HepG2 (cell line): ENCODE results near the gene SAMD4A. TPM values are rescaled to one million over a fixed set of nuclear protein-coding genes. Genes with fewer than 3 reads are reported as not detected.
A peak's percentile ranks its signal among the peaks of the same experiment; 100 is the strongest.

Experiments
- ATAC-seq: fragments of 200-7000 bp; cut with Tn5 transposase; 3 replicates; pipeline ENCODE4 v1.9.1; 2020; ENCODE audit warnings: mild to moderate bottlenecking, moderate library complexity
- BruUV-seq: library from RNA; stranded (reverse); fragments of 400-500 nt; replicated peaks from 2 replicates; lab custom pipeline; 2021; lab: Mats Ljungman, UMichigan
- CTCF ChIA-PET: fragments of 300-600 bp; formaldehyde crosslinking; extraction: SDS; loops from one replicate; lab custom pipeline; 2021; ENCODE audit warnings: low total read pairs, inconsistent platforms, low intra/inter-chr PET ratio; lab: Yijun Ruan, JAX
- POLR2A ChIA-PET: fragments of 350-600 bp; sonication (Branson Sonifier 250); formaldehyde crosslinking; loops from one replicate; lab custom pipeline; 2020; ENCODE audit warnings: antibody characterized with exemption, inconsistent platforms; lab: Yijun Ruan, JAX
- DNase-seq: peaks from one replicate; pipeline ENCODE4 v3.0.0-alpha.2; 2015; ENCODE audit warnings: low spot score
- FAIRE-seq: peaks from 3 replicates; lab custom pipeline; 2011; peaks lifted over from hg19 to GRCh38; lab: Jason Lieb, UNC
- H2AFZ ChIP-seq: one replicate; pipeline ENCODE4 v1.6.1; 2011; ENCODE audit warnings: low read length, inconsistent platforms
- H3K27ac ChIP-seq: fragments of 300-600 bp; 3 replicates; pipeline ENCODE4 v1.8.0; 2011; ENCODE audit warnings: mixed run types, mild to moderate bottlenecking, mixed read lengths, low read length, inconsistent platforms; ENCODE audit not compliant: insufficient read depth; ENCODE audit errors: extremely low read length
- H3K27me3 ChIP-seq, 2 experiments: fragments of 200-600 bp in 1 of 2; 2 replicates in 1 of 2; 3 replicates in 1 of 2; pipeline versions ENCODE4 v1.6.0 to v1.8.0; 2011; ENCODE audit warnings: low read length in 2 of 2, mild to moderate bottlenecking in 2 of 2, moderate library complexity in 2 of 2, inconsistent platforms in 1 of 2; ENCODE audit not compliant: insufficient read depth in 2 of 2, control insufficient read depth in 1 of 2
- H3K36me3 ChIP-seq, 2 experiments: fragments of 200-600 bp in 1 of 2; replicated peaks in 1 of 2; 2 replicates in 1 of 2; 3 replicates in 1 of 2; pipeline versions ENCODE4 v1.5.1 to v1.8.0; 2011; ENCODE audit warnings: low read length in 2 of 2, inconsistent platforms in 1 of 2; ENCODE audit not compliant: insufficient read depth in 2 of 2, control insufficient read depth in 1 of 2
- H3K4me1 ChIP-seq: 2 replicates; pipeline ENCODE4 v1.5.1; 2012; ENCODE audit warnings: low read length, inconsistent platforms; ENCODE audit not compliant: insufficient read depth
- H3K4me2 ChIP-seq: 2 replicates; pipeline ENCODE4 v1.6.0; 2011; ENCODE audit warnings: low read depth, low read length, inconsistent platforms
- H3K4me3 ChIP-seq, 3 experiments: fragments of 200-600 bp in 1 of 3; sonication (generic), shearing (Covaris generic) in 1 of 3; replicated peaks in 1 of 3; 2 replicates each; pipeline ENCODE4 v1.5.1; 2011 to 2016; ENCODE audit warnings: low read length in 3 of 3, inconsistent platforms in 2 of 3, low read depth in 2 of 3, mild to moderate bottlenecking in 2 of 3, control low read depth in 1 of 3, mixed read lengths in 1 of 3; ENCODE audit not compliant: insufficient read depth in 1 of 3
- H3K79me2 ChIP-seq: one replicate; pipeline ENCODE4 v1.6.1; 2011; ENCODE audit warnings: low read length, inconsistent platforms; ENCODE audit not compliant: insufficient read depth
- H3K9ac ChIP-seq: 2 replicates; pipeline ENCODE4 v1.6.0; 2011; ENCODE audit warnings: mild to moderate bottlenecking, low read depth, low read length, inconsistent platforms; ENCODE audit not compliant: insufficient read depth
- H3K9me3 ChIP-seq: 2 replicates; pipeline ENCODE4 v1.5.1; 2012; ENCODE audit warnings: mild to moderate bottlenecking, low read length
- H4K20me1 ChIP-seq: 2 replicates; pipeline ENCODE4 v1.6.0; 2011; ENCODE audit warnings: inconsistent platforms, mild to moderate bottlenecking, low read length, moderate library complexity; ENCODE audit not compliant: insufficient read depth
- FOSL2 ChIP-seq: sonication (generic); formaldehyde crosslinking; IDR thresholded peaks from 2 replicates; pipeline ENCODE4 v1.4.0; 2020; ENCODE audit warnings: missing genetic modification reagents
- GATA4 ChIP-seq: sonication (generic); IDR thresholded peaks from 2 replicates; pipeline ENCODE4 v1.6.1; 2016; ENCODE audit warnings: antibody characterized with exemption, low read depth, borderline replicate concordance
- GTF2F1 ChIP-seq: fragments of 150-350 bp; IDR thresholded peaks from 2 replicates; pipeline ENCODE4 v1.6.1; 2014; ENCODE audit warnings: low read length
- RFXAP ChIP-seq: sonication (generic); formaldehyde crosslinking; IDR thresholded peaks from 2 replicates; pipeline ENCODE4 v1.4.0; 2020; ENCODE audit warnings: missing genetic modification reagents, borderline replicate concordance
- ZBTB21 ChIP-seq: sonication (generic); formaldehyde crosslinking; IDR thresholded peaks from 2 replicates; pipeline ENCODE4 v1.4.0; 2020; ENCODE audit warnings: missing genetic modification reagents
- ZKSCAN1 ChIP-seq: fragments of 150-350 bp; IDR thresholded peaks from 2 replicates; pipeline ENCODE4 v1.6.1; 2014; ENCODE audit warnings: low read length
- ZNF34 ChIP-seq: sonication (generic); formaldehyde crosslinking; IDR thresholded peaks from 2 replicates; pipeline ENCODE4 v1.4.0; 2020; ENCODE audit warnings: mild to moderate bottlenecking, missing genetic modification reagents, borderline replicate concordance
- WGBS: methylation state at CpG from one replicate; pipeline ENCODE4 v1.1.6; 2017; ENCODE audit warnings: low lambda C conversion rate; 5-methylcytosine and 5-hydroxymethylcytosine counted together
- in situ Hi-C: cut with HindIII; loops from 2 replicates; pipeline ENCODE4 v1.10.0; 2017; ENCODE audit warnings: low pct_unique_long_range_greater_than_20kb; ENCODE audit not compliant: extremely low pct_ligation_motif_present
- intact Hi-C: fragments of 100-400 bp; cut with micrococcal nuclease; formaldehyde crosslinking; loops from one replicate; pipeline ENCODE4 v1.10.0; 2022; ENCODE audit not compliant: unreplicated experiment
- polyA plus RNA-seq, 8 experiments: library from polyadenylated mRNA; depleted of rRNA in 3 of 8; stranded (reverse) in 7 of 8; unstranded in 1 of 8; fragments of >200 nt; fragmentation: Illumina TruSeq in 4 of 8; extraction: Trizol in 4 of 8; gene quantifications; 2 replicates each; pipeline versions ENCODE4 v1.2.1 to v1.2.3, GENCODE V29; 2011 to 2016; ENCODE audit warnings: low read depth in 4 of 8, missing spikeins in 1 of 8, mixed read lengths in 1 of 8; ENCODE audit not compliant: insufficient read depth in 1 of 8
- total RNA-seq, 5 experiments: library from RNA; depleted of rRNA; stranded (reverse); fragments of >200 nt; fragmentation: Illumina TruSeq; extraction: Trizol; gene quantifications; 2 replicates each; pipeline ENCODE4 v1.2.3, GENCODE V29; 2016; ENCODE audit warnings: low read depth in 1 of 5
- TF ChIP-seq, protein P1 (sequence below): sonication (generic); formaldehyde crosslinking; IDR thresholded peaks from 2 replicates; pipeline ENCODE4 v1.8.1; 2022; ENCODE audit warnings: mild to moderate bottlenecking, missing genetic modification reagents

SAMD4A gene
- total and polyA plus RNA-seq, 2 of the 13 experiments (the other 11 are each of a cell fraction or from before 2014, with no cell fraction given): 11.8 to 13.0 TPM

GRCh38 chr14:54675236-54676128, 108.6 kb downstream of the SAMD4A start (continued):
- no peak for TF ChIP-seq ZNF34 (CRISPR knock-in tag)
- TF ChIP-seq RFXAP (CRISPR knock-in tag): no peak
- TF ChIP-seq, protein P1, sequence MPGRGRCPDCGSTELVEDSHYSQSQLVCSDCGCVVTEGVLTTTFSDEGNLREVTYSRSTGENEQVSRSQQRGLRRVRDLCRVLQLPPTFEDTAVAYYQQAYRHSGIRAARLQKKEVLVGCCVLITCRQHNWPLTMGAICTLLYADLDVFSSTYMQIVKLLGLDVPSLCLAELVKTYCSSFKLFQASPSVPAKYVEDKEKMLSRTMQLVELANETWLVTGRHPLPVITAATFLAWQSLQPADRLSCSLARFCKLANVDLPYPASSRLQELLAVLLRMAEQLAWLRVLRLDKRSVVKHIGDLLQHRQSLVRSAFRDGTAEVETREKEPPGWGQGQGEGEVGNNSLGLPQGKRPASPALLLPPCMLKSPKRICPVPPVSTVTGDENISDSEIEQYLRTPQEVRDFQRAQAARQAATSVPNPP: no peak
- no peak for TF ChIP-seq ZKSCAN1
- no peak for TF ChIP-seq GATA4
- no peak for TF ChIP-seq GTF2F1

- Histone ChIP-seq H3K4me2 (no peak overlapping the region), H3K9me3 (no peaks in the 10 kb centered on the region), H3K27me3 (no peaks in the 10 kb centered on the region), H2AFZ (no peak overlapping the region), H4K20me1 (peaks cover 14% of the 10 kb centered on the region), H3K9ac (no peak overlapping the region), H3K4me3 (no peak overlapping the region), H3K79me2 (peaks cover 17% of the 10 kb centered on the region), H3K27ac (no peak overlapping the region), H3K4me1 (peaks cover 20% of the 10 kb centered on the region), H3K36me3 (peaks cover 3 to 10% of the 10 kb centered on the region in 2 experiments; a peak in 2 of 5 replicates)
- FAIRE-seq (no peak), DNase-seq (no peak), ATAC-seq (no peak)
- in situ Hi-C loops: no loop called here
- intact Hi-C loops: no loop called here
- no TSS peak for BruUV-seq
- 95% methylated on average over 11 of the region's 11 CpGs for WGBS
- TF ChIP-seq FOSL2 (CRISPR knock-in tag) (0 out of 2 replicates have a peak, but pooled peaks have one; percentile 12), ZBTB21 (CRISPR knock-in tag) (no peak)
- ChIA-PET POLR2A (no interaction called here), CTCF (interaction anchor here (0.7 kb wide), 1 partner anchor 16 kb away, joined by 3 read pairs; no protein-coding TSS in a partner anchor)
Measured at GRCh38 chr14:54676812-54677708, 110.1 kb downstream of the SAMD4A start.
